Measurements from ENCODE around the gene LDLRAD3. TPM values are rescaled to one million over a fixed set of nuclear protein-coding genes. Genes with fewer than 3 reads are reported as not detected.

Gene LDLRAD3
- total RNA-seq, 4 donors from 2014 or later = 10.2 to 41.9 (median 19.8) TPM

GRCh38 chr11:36065436-36065835, 121.6 kb downstream of the LDLRAD3 start:
- H3K27me3 ChIP-seq = no peaks in the 10 kb centered on the region
- no peaks in the 10 kb centered on the region for H3K4me1 ChIP-seq
- H3K27ac ChIP-seq = no peak overlapping the region
- intact Hi-C loops (cut with DNase I; ENCODE audit: low total_unique reads) = no loop called here
- DNase-seq = no peak
- H3K9me3 ChIP-seq = no peaks in the 10 kb centered on the region
- no peaks in the 10 kb centered on the region for H3K36me3 ChIP-seq
- TF ChIP-seq CTCF (IDR thresholded peaks at IDR 0.05) = no peak
- no peak for TF ChIP-seq POLR2A (IDR thresholded peaks at IDR 0.05)
- no peak overlapping the region for H3K4me3 ChIP-seq

- no peak for TF ChIP-seq CTCF (IDR thresholded peaks at IDR 0.05)
- no peak for TF ChIP-seq POLR2A (IDR thresholded peaks at IDR 0.05)
- H3K9me3 ChIP-seq = no peaks in the 10 kb centered on the region
- no peak for DNase-seq
- intact Hi-C loops (cut with DNase I; ENCODE audit: low total_unique reads) = no loop called here
- no peak overlapping the region for H3K4me3 ChIP-seq
- H3K36me3 ChIP-seq = no peaks in the 10 kb centered on the region
- no peaks in the 10 kb centered on the region for H3K4me1 ChIP-seq
- H3K27me3 ChIP-seq = no peaks in the 10 kb centered on the region
- no peak overlapping the region for H3K27ac ChIP-seq
Measured at GRCh38 chr11:36066891-36067290, 123.0 kb downstream of the LDLRAD3 start.

- DNase-seq = no peak
- no peak overlapping the region for H3K4me3 ChIP-seq
- no peaks in the 10 kb centered on the region for H3K9me3 ChIP-seq
- intact Hi-C loops (cut with DNase I; ENCODE audit: low total_unique reads) = no loop called here
- no peak overlapping the region for H3K27ac ChIP-seq
- no peaks in the 10 kb centered on the region for H3K36me3 ChIP-seq
- H3K27me3 ChIP-seq = no peaks in the 10 kb centered on the region
- no peaks in the 10 kb centered on the region for H3K4me1 ChIP-seq
- TF ChIP-seq POLR2A (IDR thresholded peaks at IDR 0.05) (no peak), CTCF (IDR thresholded peaks at IDR 0.05) (no peak)
Measured at GRCh38 chr11:36069576-36070212, 125.8 kb downstream of the LDLRAD3 start.

- TF ChIP-seq POLR2A (IDR thresholded peaks at IDR 0.05) (no peak), CTCF (IDR thresholded peaks at IDR 0.05) (no peak)
- H3K4me3 ChIP-seq = no peak overlapping the region
- H3K27me3 ChIP-seq = no peaks in the 10 kb centered on the region
- no peak for DNase-seq
- no peak overlapping the region for H3K27ac ChIP-seq
- no peaks in the 10 kb centered on the region for H3K4me1 ChIP-seq
- intact Hi-C loops (cut with DNase I; ENCODE audit: low total_unique reads) = no loop called here
- H3K36me3 ChIP-seq = no peaks in the 10 kb centered on the region
- no peaks in the 10 kb centered on the region for H3K9me3 ChIP-seq
Measured at GRCh38 chr11:36070213-36070953, 126.5 kb downstream of the LDLRAD3 start.

GRCh38 chr11:36070954-36071330, 127.1 kb downstream of the LDLRAD3 start:
- TF ChIP-seq CTCF (IDR thresholded peaks at IDR 0.05) (no peak), POLR2A (IDR thresholded peaks at IDR 0.05) (no peak)

More at GRCh38 chr11:36070954-36071330, 127.1 kb downstream of the LDLRAD3 start:
- Histone ChIP-seq H3K4me1 (no peaks in the 10 kb centered on the region), H3K27me3 (no peaks in the 10 kb centered on the region), H3K9me3 (no peaks in the 10 kb centered on the region), H3K36me3 (no peaks in the 10 kb centered on the region), H3K27ac (no peak overlapping the region), H3K4me3 (no peak overlapping the region)
- DNase-seq = no peak
- intact Hi-C loops (cut with DNase I; ENCODE audit: low total_unique reads) = no loop called here

Measured in uterus (tissue), 4 donors.